DMS79 treated with DMSO at 0.1 percent for 48 hours (cell line): ENCODE results near the gene LRRC1.
"Not testable (repeated sequence)": the region's sequence is repeated elsewhere in the genome, so short reads cannot be mapped to it uniquely, and the experiment has no call there.

Experiments
- DNase-seq: peaks from one replicate; lab custom pipeline; 2025; lab: John Stamatoyannopoulos, UW

Gene LRRC1

DNA sequence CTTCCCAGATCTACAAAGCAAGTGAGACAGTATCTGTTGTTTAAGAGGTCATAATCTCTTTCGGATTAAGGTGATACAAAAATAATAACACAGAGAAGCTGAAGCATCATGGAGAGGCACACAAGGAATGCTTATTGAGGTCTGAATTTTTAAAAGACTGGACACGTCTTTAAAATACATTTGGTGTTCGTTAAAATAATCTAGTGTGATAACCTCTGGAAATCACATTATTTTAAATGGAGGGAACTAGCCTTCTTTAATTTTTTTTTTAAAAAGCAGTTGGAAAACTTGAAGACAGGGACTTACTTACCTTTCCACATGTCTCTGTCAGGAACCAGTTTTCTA lies 1.9 kb upstream of the LRRC1 start:
- no peak for DNase-seq

DNA sequence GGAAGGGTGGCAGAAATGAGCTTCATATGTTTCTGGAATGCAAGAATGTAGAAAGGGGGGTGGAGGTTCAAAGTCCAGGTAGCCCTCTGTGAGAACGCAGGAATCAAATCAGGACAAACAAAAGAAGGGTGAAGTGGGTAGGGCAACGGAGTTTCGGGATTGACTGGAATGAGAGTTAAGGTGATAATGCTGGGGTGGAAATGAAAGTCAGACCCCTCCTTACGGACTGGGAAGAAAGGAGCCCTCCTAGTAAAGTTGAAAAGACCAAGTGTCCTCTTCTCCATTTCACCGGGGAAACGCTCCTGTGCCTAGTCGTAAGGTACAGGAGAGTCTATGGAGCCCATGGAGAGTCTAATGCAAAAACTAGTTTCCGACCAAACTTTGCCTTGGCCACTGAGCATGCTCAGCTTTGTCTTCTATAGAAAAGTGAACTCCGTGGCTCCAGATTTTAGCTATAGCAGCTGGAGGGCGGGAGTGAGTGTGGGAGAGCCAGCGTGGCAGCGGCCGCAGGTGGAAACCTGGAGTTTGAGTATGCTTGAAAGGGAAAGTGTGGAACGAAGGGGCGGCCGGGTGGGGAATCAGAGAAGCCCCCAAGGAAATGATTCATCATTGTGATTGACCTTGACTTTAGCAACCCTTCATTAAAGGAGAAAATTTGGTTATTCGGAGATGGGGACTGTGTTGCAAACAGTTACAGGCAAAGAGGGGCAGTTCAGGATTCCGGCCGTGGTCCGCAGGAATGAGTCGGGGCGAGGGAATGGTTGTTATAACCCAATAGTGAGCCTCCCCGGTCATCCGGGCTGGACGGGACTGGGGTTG lies 1.3 kb upstream of the LRRC1 start:
- peak; percentile 89 for DNase-seq

DNA sequence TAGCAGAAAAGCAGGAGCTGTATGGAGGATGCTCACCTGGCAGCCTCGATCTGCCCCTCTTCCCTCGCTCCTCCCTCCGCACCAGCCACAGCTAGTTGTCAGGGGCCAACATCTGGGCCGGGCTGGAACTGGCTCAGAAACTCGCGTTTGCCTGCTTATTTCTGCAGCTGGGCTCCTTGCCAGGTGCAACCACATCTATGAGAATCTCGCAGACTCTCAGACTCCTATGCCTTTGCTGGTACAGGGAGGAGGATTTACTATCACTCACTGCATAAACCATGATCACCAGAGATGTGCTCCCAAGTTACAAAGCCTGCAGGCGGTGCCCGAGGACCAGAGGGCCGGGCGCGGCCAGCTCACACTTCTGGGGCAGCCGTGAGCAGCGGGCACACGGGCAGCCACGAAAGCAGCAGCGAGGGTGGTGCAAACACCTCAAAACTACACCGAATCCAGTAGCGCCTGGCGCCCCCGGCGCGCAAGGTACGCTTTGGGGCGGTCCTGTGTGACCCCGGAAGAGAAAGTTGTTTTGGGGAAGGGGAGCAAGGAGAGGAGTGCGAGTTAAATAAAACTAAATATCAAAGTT lies 577 bp upstream of the LRRC1 start:
- DNase-seq, result peak; percentile 81

DNA sequence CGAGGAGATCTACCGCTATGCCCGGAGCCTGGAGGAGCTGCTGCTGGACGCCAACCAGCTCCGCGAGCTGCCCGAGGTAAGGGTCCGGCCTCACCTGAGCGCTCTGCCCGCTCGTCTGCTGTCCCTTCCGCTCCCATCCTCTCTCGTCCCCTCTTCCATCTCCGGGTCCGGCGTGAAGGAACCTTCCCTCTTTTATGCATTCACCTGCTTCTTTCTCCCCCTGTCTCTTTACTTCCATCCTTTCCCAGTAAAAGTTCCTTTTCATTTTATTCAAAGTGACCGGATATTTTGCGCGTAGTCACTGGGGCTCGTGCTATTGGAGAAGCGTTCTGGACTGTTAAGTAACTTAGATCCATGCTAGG lies 516 bp downstream of the LRRC1 start:
- DNase-seq, result peak; percentile 55

DNA sequence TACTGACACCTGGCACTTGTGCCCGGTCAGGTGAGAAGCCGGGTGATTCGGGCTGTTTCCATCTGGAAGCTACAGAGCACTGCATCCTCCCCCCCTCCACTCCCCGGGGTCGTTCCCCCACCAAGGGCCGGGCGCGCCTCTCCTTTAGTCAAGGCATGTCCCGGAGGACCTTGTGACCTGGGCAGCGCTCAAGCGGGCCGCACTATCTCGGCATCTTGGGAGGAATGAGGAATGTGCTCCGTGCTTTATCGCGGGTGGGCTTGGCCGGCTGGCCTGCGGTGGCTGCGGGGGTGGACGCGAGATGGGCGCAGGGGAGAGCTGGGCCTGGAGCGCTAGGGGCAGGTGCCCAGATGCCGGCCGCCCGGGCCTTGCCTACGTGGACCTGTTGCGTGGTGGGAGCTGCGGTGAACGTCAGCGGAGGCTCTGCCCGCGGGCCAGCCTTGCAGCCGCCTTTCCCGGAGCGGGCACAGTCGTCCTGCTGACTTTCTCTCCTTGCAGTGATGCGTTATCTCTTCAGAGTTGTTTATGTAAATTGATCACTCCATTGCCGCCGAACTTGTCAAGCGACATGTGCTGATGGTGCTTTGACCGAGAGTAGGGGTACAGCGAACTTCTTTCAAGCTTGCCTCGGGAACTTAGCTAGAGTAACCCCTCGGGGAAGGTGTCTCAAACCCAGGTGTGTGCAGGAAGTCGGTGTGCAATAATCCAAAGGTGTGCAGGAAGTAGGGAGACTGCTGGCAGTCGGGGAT lies 1.1 kb downstream of the LRRC1 start:
- DNase-seq, result peak; percentile 67

DNA sequence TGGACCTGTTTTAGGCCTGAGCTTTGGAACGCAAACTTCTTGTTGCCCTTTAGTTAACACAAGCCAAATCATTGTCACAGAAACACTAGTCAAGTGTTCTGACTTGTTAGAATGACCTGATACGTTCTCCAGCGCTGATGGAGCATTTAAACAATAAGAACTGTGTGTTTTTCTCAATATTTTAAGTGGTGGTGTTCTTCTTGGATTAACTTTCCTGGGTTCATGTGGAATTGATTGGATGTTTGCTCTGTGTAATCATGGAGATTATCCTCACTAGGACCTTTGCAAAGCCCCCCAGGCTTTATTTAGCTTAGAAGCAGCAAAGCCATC lies 1.6 kb downstream of the LRRC1 start:
- peak; percentile 63 for DNase-seq

DNA sequence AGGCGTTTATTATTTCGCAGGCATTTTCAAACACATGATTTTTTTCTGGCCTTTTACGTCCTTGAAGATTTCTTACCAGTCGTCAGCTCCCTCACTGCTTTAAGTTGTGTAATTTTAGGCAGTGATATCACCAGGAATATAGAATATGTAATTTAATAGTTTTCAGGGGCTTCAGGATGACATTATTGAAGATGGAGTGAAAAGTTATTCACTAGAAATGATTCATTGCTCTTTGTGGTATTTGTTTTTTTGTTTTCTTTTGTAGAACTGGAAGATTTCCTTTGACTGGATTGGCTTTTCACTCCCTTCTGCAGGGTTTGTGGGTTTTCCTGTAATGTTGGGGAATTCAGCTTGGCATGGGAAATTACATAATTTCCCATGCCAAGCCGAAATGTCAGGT lies 2.0 kb downstream of the LRRC1 start:
- no peak for DNase-seq

DNA sequence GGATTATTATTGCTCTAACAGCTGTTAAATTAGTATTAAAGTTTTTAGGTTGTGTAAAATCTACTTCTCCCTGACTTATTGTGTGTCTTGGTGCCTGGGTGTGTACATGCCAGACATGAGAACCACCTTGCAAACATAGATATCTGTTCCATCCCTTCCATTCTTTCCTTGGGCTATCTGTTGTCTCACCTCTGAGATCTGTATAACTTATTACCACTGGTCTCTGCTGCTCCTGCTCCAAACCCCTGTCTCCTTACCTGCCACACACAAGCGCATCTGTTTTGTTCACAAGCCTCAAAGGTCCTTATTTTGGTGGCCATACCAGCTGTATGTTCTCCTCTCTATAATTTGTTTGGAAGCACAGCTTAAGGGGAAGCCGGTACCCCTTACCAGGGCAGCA lies 2.5 kb downstream of the LRRC1 start:
- no peak for DNase-seq

DNA sequence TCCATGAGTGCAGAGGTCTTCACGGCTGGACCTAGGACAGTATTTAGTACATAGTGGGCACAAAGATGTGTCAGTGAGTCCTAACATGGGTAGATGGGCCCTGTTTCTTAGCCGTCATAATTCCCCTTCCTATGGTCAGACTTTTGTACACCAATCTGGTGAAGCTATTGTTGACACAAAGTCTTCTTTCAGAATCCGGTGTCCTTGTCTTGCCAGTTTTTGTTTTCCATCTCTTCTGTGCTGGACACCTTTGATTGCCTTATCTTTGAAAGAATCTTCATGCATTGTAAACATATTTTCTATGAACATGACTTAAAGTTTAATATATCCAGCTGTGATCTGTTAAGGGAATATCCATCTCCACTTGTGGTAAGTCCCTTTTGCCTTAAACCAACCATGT lies 4.5 kb downstream of the LRRC1 start:
- DNase-seq, result no peak

DNA sequence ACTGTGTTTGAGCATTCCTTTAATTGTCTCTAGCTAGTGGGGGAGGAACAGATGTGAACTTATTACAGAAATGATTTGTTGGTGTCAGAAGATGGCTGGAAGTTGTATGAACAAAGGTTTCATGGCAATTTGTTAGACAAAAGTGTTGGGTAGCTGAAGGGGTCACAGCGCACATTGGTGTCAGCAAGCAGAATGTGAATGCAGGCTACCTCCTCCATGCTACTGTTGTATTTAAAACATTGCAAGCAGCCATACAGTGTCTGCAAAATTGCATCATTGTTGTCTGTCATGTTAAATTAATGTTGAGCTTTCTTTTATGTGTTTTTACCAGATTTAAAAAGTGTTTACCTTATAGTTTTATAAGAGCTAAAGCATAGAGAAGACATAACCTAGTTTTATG lies 6.2 kb downstream of the LRRC1 start:
- DNase-seq, result no peak

DNA sequence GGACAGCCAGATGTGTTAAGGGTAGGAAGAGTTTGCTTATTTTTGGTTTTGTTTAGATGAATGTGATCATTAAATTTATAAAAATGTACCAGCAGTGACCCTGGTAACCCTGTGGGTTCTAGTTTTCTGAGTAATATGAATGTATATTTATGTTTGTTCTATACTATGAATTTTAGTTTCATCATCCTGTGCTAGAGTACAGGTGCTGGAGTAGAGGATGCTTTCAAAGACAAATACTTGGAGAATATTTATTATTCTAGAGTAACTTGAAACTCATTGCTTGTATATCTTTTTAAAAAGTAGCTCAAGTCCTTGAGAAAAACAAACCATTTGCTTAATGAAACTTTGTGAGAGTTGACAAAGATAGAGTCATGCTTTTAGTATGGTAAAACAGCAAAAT lies 7.8 kb downstream of the LRRC1 start:
- no peak for DNase-seq

DNA sequence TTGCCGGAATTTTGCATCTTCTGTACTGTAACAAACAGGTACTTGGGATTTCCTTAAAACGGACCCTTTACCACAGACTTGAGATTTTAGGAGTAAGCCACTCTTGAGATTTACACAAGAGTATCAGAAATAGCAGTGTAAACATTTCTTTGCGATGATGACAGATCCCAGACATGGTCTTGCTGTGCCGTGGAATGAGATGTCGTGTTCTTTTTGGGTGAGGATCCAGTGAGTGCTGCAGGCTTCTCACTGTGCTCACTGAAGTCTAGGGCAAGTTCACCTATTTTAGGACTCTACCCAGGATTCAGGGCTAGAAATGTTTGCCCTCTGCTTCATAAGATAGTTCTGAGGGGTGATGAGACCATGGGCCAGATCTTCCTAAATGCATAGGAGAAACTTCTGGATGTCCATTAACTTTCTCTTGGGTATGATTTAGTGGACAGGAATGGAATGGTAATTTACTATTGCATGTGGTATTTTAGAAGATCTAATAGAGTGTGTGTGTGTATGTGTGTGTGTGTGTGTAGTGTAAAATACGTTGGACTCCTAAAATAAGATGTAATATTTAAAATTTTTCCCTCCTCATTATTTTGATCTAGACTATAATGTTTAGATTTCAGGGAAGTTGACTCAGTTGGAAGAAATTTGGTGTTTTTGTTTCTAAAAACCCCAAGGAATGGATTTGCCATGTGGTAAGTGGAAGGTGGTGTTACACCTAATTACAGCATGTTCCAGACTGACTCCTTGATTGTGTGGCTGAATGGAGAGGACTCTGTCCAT lies 8.5 kb downstream of the LRRC1 start:
- no peak for DNase-seq

DNA sequence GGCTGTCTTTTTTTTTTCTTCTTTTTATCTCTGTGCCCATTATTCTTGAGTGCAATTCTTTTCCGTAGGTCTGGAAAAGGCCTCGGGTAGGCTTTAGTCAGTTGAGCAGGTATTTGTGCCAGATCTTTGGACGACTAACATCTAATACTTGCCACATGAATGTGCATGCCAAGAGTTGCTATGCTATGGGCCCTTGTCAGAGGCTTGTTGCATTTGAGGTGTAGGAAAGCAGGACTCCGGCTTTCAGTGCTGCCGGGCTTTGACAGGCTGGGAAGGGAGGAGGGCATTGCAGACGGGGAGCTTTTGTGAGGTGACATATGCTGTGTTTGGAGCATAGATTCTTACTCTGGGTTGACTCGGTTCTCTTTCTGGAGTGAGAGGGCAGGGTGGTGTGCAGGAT lies 10.2 kb downstream of the LRRC1 start:
- no peak for DNase-seq

DNA sequence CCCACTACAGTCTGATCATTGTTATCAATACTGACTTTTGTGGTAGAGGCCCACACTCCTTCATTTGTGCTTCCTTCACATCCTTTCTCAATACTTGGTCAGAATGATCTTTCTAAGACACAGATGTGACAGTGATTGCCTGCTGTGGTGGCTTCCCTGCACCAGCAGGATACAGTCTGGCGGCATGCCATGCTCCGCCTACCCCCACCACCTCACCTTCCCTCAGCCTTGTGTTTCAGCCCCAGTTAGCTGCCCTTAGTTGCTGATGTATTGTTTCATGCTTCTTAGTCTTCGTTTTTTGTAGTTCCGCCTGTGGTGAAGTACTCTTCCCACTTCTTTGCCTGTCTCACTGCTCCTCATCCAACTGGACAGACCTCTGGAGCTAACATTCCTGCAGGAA lies 10.9 kb downstream of the LRRC1 start:
- no peak for DNase-seq

DNA sequence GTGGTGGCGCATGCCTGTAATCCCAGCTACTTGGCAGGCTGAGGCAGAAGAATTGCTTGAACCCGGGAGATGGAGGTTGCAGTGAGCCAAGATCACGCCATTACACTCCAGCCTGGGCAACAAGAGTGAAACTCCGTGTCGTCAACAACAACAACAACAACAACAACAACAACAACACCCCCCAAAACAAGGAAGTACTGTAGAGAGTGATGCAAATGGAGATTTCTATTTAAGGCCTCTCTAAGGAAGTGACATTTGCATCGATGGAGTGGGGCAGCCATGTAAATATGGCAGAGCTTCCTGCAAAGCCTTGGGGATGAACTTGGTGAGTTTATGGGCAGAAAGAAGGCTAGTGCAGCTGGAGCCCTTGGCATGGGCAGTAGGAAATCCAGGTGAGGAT lies 12.8 kb downstream of the LRRC1 start:
- DNase-seq, result not testable (repeated sequence)

DNA sequence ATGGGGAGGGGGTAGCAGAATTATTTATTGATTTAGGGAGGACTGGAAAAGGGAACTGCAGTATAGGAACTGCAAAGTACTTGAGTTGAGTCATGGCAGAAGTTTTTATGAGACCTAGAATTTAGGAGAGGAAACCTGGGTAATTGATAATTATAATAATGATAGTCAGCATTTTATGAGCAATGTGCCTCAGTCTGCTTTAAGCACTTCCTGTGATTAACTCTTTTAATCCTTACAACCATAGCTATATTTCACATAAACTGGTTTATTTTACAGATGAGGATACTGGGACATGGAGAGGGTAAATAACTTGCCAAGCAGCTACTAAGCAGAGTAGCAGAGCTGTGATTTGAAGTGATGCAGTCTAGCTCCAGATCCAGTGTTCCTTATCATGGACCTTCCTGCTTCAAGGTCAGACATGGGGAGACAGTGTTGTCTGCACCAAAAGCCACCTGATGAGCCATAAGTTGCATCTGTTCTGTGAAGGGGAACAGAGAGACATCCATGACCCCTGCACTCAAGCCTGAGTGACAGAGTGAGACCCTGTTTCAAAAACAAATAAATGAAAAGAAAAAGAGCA lies 13.6 kb downstream of the LRRC1 start:
- DNase-seq, result no peak

DNA sequence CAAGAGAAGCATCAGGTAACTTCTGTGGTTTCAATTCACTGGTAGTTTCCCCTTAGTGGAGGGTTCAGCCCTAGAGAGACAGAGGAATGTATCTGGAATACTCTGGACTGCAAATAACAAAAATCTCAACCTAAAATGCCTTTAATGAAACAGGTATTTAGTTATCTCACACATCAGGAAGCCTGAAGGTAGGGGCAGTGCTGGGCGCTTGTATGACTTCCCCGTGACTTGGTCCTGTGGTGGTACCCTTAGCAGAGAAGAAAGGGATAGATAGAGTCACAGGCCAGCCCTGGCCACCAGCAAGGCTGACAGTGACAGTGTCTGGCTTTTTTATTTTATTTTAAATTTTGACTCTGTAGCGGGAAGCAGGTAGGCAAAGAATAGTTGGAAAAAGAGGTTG lies 14.9 kb downstream of the LRRC1 start:
- no peak for DNase-seq

DNA sequence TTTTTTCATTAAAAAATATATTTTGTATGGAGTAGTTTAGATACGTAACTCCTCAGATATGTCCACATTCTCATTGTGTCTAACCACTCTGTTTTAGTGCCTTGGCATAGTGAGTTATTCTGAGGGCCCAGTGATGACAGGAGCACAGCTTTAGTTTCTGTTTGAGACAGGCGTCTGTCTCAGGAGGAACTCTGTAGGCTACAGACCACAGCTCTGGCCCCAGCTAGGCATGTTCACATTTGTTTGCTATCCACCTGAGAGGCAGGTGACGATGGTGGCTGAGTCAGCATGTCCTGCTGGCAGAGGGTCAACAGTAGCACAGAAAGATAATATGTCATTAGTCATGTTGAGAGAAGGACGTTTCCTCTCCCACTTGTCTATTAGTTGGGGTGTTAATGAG lies 16.3 kb downstream of the LRRC1 start:
- peak; percentile 89 for DNase-seq

DNA sequence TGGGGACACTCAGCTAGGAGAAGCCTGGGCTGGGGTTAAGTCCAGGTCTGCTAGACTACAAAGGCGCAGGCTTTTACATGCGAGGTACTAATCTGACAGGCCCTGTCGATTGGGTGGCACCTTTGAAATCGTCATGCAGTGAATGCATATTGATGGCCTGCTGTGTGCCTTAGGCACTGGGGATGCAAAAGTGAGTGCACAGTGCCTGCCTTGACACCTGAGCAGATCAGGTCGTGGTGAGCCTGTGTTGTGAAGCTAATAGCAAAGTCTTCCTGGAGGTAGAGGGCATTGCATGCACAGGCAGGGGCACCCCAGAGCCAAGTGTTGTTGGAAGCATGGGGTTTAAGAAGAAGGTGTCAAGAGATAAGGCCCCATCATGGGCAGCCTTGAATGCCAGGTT lies 16.9 kb downstream of the LRRC1 start:
- no peak for DNase-seq

DNA sequence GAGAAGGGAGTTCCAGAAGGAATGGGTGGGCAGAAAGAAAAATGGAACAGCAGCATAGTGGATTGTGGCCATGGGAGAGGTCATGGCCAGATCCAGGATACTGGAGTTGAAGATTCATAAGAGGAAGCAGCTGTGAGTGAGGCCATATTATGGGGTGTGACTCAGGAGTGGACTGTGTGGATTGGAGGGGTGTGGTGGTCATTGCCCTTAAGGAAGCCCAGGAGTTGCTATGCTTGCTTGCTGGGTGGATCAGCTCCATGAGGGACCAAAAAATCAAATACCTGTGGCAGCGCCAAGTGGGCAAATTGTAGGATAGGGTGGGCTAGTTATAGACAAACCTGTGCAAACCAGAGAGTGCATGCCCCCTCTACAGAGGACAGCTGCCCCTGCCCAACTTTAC lies 18.3 kb downstream of the LRRC1 start:
- no peak for DNase-seq

DNA sequence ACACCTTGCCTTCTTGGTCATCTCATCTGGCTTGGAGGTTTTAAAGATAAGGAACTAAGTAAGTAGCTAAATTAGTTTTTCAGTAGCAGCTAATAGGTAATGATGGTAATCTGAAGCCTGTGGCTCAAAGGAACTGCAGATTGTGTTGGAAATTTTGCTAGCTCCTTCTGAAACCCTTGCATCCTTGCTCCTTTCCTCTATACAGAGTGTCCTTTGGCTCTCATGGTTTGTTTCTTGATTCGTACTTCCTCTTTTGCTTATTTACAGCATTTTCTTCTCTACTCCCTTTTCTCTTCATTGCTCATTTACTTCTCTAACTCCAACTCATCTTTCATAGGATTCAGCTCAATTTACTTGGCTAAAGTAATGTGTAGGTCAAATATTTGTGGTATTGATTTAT lies 19.0 kb downstream of the LRRC1 start:
- DNase-seq, result no peak

DNA sequence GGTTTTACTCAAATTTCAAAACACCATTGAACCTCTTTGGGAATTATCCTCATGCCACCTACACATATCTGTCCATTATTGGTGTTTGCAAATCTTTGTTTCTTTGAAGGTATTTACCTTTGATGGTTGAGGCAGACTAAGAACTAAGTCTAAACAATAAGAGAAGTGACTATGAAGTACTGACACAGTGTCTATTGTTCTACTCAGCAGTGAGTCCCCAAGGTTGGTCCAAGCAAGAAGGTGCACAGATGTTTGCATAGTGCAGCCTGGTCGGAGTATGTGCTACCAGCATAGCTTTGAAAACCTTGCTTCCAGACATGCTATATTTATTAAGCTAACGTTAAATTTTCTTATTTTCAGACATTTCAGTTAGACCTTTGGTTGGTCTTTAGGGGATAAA lies 19.5 kb downstream of the LRRC1 start:
- no peak for DNase-seq
